ENCODE measurements around the gene RAI1. TPM values are rescaled to one million over a fixed set of nuclear protein-coding genes. Genes with fewer than 3 reads are reported as not detected.

The RAI1 gene
- total and polyA plus RNA-seq, 10 donors: 5.4 to 61.9 (median 35.2) TPM

- Histone ChIP-seq H3K36me3 (peaks cover 0 to 6% (median 0%) of the 10 kb centered on the region in 6 donors), H3K4me3 (no peak overlapping the region), H3K27me3 (replicated peaks in 1 of 7) (no peaks in the 10 kb centered on the region), H3K4me1 (peaks cover 11 to 92% (median 56%) of the 10 kb centered on the region in 6 donors), H3K27ac (peak overlapping the region in 5 of 8 donors; percentile 13 to 49 (median 27)), H3K9me3 (no peaks in the 10 kb centered on the region)
- no peak for DNase-seq
- intact Hi-C loops (cut with DNase I; ENCODE audit: low total_unique reads): no loop called here
- 75 to 88% (median 83%) methylated on average over 24 to 25 of the region's 25 CpGs for WGBS, 5 donors
- no peak for TF ChIP-seq POLR2A (IDR thresholded peaks at IDR 0.05)
- TF ChIP-seq CTCF (IDR thresholded peaks at IDR 0.05 in 8 of 11, conservative IDR thresholded peaks at IDR 0.05 in 3 of 11): no peak
- TF ChIP-seq POLR2AphosphoS5 (IDR thresholded peaks at IDR 0.05): no peak
Measured at GRCh38 chr17:17769869-17770631, 88.8 kb downstream of the RAI1 start.

GRCh38 chr17:17770632-17771044, 89.4 kb downstream of the RAI1 start:
- no peak overlapping the region for H3K4me3 ChIP-seq
- no peaks in the 10 kb centered on the region for H3K9me3 ChIP-seq
- no peak for DNase-seq
- 83 to 90% (median 89%) methylated on average over 12 to 13 of the region's 13 CpGs for WGBS, 5 donors
- peaks cover 8 to 88% (median 52%) of the 10 kb centered on the region in 6 donors for H3K4me1 ChIP-seq
- no peak for TF ChIP-seq POLR2A (IDR thresholded peaks at IDR 0.05)
- peak in 2 of 3 donors; percentile 10 to 14 for TF ChIP-seq POLR2AphosphoS5 (IDR thresholded peaks at IDR 0.05)
- no peaks in the 10 kb centered on the region for H3K36me3 ChIP-seq
- no peaks in the 10 kb centered on the region for H3K27me3 ChIP-seq (replicated peaks in 1 of 7)
- H3K27ac ChIP-seq: peak overlapping the region in 5 of 8 donors; percentile 13 to 49 (median 27)
- intact Hi-C loops (cut with DNase I; ENCODE audit: low total_unique reads): no loop called here

GRCh38 chr17:17771498-17772201, 90.4 kb downstream of the RAI1 start:
- TF ChIP-seq POLR2A (IDR thresholded peaks at IDR 0.05) (no peak), POLR2AphosphoS5 (IDR thresholded peaks at IDR 0.05) (no peak), CTCF (IDR thresholded peaks at IDR 0.05 in 8 of 11, conservative IDR thresholded peaks at IDR 0.05 in 3 of 11) (no peak)
- H3K4me1 ChIP-seq: peaks cover under 1 to 80% (median 42%) of the 10 kb centered on the region in 6 donors
- H3K27ac ChIP-seq: peak overlapping the region in 1 of 8 donors; percentile 11
- H3K4me3 ChIP-seq: no peak overlapping the region
- H3K27me3 ChIP-seq (replicated peaks in 1 of 7): no peaks in the 10 kb centered on the region
- no peaks in the 10 kb centered on the region for H3K36me3 ChIP-seq
- no peaks in the 10 kb centered on the region for H3K9me3 ChIP-seq
- WGBS, 5 donors: 86 to 93% (median 90%) methylated on average over 10 of the region's 10 CpGs
- DNase-seq: no peak
- intact Hi-C loops (cut with DNase I; ENCODE audit: low total_unique reads): no loop called here

GRCh38 chr17:17772231-17772630, 91.0 kb downstream of the RAI1 start:
- no peaks in the 10 kb centered on the region for H3K36me3 ChIP-seq
- H3K9me3 ChIP-seq: no peaks in the 10 kb centered on the region
- no peak for DNase-seq
- H3K27me3 ChIP-seq (replicated peaks in 1 of 7): no peaks in the 10 kb centered on the region
- TF ChIP-seq POLR2A (IDR thresholded peaks at IDR 0.05): no peak
- TF ChIP-seq POLR2AphosphoS5 (IDR thresholded peaks at IDR 0.05): no peak
- TF ChIP-seq CTCF (IDR thresholded peaks at IDR 0.05 in 8 of 11, conservative IDR thresholded peaks at IDR 0.05 in 3 of 11): no peak
- peak overlapping the region in 1 of 8 donors; percentile 11 for H3K27ac ChIP-seq
- intact Hi-C loops (cut with DNase I; ENCODE audit: low total_unique reads): no loop called here
- H3K4me1 ChIP-seq: peaks cover 0 to 77% (median 42%) of the 10 kb centered on the region in 6 donors
- no peak overlapping the region for H3K4me3 ChIP-seq
- WGBS, 5 donors: 46 to 63% (median 56%) methylated on average over 3 of the region's 3 CpGs

Data from spleen (tissue), 11 donors.